Omental fat pad (tissue), 4 donors: ENCODE data around the gene SKIC2. TPM values are rescaled to one million over a fixed set of nuclear protein-coding genes. Genes with fewer than 3 reads are reported as not detected.
A peak's percentile ranks its signal among the peaks of the same experiment; 100 is the strongest.
"Not testable (repeated sequence)": the region's sequence is repeated elsewhere in the genome, so short reads cannot be mapped to it uniquely, and the experiment has no call there.

Experiments used
- ATAC-seq: fragments of 150-250 bp; one replicate; pipeline ENCODE4 v1.9.1; 2016; ENCODE audit warnings: mild to moderate bottlenecking, moderate library complexity; ENCODE audit not compliant: low FRiP score
- DNase-seq: peaks from one replicate; pipeline ENCODE4 v3.0.0-alpha.2; 2019; ENCODE audit warnings: low spot score
- CTCF ChIP-seq, 3 donors: fragments of 450-650 bp; IDR thresholded peaks; one replicate each; pipeline ENCODE4 v1.5.1; 2016 to 2017; ENCODE audit warnings: antibody characterized with exemption in 3 of 3, mild to moderate bottlenecking in 3 of 3, moderate library complexity in 2 of 3
- total RNA-seq, 4 donors: library from RNA; depleted of rRNA; stranded (reverse); fragments of >200 nt; gene quantifications; one replicate each; pipeline ENCODE4 v1.1.0, GENCODE V29; 2016

Gene SKIC2
- total RNA-seq, 4 donors from 2014 or later = 31.3 to 50.8 (median 44.8) TPM

DNA sequence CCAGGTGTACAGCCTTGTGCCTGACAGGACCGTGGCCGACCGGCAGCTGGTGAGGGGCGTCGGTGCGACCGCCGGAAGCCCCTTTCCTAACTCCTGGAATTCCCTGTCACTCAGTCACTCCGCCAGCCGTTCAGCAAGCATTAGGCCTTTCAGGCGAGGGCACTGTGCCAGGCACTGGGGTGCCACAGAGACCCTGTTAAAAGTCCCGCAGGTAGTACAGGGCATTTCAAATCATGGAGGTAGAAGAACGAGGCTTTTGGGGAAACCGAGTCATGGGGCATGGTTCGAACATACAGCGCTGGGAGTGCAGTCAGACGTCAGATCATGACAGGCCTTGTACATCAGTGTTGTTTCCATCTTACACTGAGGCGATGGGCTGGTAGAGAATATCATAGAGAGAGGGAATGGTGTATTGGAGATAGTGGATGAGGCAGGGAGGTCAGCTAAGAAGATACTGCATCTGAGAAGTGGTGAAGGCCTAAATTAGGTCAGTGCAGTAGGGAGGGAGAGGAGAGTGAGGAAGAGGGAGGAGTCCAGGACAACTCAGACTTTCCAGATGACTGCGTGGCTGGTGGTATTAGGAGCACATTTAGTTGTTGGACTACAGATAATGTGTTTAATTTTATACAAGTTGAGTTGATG lies 13.9 kb downstream of the SKIC2 start:
- TF ChIP-seq CTCF (IDR thresholded peaks at IDR 0.05) = no peak
- no peak for DNase-seq
- peak; percentile 23 for ATAC-seq

- not testable (repeated sequence) for ATAC-seq, DNase-seq
These were observed 17.1 kb downstream of the SKIC2 start for GRCh38 chr6:31976065-31976464.

GRCh38 chr6:31977816-31978431 lies 18.9 kb downstream of the SKIC2 start:
- TF ChIP-seq CTCF (IDR thresholded peaks at IDR 0.05) = no peak
- ATAC-seq = no peak
- DNase-seq = no peak

- DNase-seq = no peak
These were observed 19.9 kb downstream of the SKIC2 start for GRCh38 chr6:31978831-31979230.

DNA sequence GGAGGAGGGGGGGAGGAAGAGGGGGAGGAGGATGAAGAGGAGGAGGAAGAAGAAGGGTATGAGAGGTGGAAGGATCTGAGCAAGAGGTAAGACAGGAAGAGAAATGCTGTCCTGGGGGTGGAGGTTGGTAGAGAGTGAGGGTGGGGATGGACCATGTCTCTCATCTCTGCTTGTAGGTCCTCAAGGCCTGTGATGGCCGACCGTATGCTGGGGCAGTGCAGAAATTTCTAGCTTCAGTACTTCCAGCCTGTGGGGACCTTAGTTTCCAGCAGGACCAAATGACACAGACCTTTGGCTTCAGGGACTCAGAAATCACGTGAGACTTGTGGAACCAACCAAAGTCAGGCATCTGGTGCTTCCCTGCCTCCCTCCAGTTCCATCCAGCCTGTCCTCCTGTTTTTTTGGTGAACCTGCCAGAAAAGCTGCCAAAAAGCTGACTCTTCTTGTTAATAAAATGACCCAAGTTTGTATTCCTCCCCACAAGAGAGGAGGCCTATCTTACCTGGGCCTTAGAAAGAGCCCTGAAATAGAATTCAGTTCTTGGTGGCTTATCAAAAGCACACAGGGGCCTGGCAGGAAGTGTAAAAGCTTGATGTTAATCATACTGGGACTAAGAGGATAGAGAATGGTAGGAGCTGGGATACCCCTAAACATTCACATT lies 20.4 kb downstream of the SKIC2 start:
- no peak for DNase-seq
- no peak for ATAC-seq
- TF ChIP-seq CTCF (IDR thresholded peaks at IDR 0.05) = no peak

More at GRCh38 chr6:31978831-31979230, 19.9 kb downstream of the SKIC2 start:
- no peak for TF ChIP-seq CTCF (IDR thresholded peaks at IDR 0.05)
- no peak for ATAC-seq

DNA sequence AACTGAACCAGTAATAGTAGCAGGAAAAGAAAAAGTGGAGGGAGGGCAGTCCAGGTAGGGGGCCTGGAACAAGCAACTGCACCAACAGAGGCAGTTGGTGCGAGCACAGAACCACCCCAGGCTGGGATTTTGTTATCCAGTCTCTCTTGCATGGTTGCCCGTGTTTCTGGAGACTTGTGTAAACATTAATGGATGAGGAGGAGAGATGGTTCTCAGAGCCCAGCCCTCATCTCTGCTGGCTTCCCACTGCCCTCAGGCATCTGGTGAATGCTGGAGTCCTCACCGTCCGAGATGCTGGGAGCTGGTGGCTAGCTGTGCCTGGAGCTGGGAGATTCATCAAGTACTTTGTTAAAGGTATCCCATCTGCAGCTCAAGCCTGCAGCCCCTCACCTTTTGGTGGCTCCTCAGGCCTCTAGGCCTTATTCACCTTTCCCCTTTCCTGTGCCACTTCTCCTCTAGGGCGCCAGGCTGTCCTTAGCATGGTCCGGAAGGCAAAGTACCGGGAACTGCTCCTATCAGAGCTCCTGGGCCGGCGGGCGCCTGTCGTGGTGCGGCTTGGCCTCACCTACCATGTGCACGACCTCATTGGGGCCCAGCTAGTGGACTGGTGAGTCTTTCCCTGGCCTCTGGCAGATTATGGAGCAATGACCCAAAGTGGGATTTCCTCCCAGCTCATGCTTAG lies 21.4 kb downstream of the SKIC2 start:
- DNase-seq, ATAC-seq: not testable (repeated sequence)

DNA sequence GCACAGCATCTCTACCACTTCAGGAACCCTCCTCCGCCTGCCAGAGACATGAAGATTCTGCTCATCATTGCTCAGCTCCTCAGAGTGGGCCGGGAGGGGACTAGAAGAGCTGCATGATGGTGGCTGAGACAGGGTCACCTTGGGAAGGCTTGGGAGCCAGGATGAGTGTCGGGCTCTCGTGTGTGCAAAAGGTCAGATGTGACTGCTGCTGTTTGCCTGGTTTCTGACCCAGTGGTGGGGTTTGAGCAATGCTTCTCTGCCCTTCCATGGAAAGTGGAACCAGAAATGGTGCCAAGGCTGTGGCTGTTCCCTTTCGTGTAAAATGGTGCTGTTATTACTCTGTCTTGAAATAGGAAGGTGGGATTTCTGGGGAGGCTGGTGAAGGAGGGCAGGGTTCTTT lies 22.0 kb downstream of the SKIC2 start:
- DNase-seq, ATAC-seq: not testable (repeated sequence)

DNA sequence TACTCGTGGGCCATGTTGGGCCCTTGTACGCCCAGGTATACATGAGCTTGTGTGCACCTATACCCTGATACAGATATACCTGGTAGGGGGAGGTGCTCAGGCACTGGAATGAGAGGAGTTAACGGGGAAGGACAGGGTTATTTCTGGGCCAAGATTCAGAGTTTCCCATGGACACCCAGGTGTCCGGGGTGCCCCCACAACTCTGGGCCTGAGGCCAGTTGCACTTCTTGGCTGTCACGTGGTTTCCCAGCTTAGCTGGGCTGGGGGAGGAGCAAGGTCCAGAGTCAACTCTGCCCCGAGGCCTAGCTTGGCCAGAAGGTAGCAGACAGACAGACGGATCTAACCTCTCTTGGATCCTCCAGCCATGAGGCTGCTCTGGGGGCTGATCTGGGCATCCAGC lies 22.8 kb downstream of the SKIC2 start, which contains the start of gene C4A:
C4A (plus strand) TSS at position 314 of the 400 bp plus-strand sequence; CDS start at position 365, 51 bp downstream.
- not testable (repeated sequence) for DNase-seq
- peak; percentile 69 for ATAC-seq

GRCh38 chr6:31989363-31989762 lies 30.4 kb downstream of the SKIC2 start:
- not testable (repeated sequence) for DNase-seq, ATAC-seq

DNA sequence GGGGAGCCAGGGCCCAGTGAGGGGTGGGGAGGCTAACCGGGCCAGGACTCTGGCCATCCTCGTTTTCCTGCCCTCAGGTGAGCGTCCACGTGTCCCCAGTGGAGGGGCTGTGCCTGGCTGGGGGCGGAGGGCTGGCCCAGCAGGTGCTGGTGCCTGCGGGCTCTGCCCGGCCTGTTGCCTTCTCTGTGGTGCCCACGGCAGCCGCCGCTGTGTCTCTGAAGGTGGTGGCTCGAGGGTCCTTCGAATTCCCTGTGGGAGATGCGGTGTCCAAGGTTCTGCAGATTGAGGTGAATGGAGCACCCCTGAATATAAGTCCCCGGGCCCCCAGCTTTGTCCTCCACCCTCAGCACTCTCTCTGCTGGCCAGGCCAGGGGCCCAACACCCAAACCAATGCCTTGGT lies 35.4 kb downstream of the SKIC2 start:
- ATAC-seq, DNase-seq: not testable (repeated sequence)

DNA sequence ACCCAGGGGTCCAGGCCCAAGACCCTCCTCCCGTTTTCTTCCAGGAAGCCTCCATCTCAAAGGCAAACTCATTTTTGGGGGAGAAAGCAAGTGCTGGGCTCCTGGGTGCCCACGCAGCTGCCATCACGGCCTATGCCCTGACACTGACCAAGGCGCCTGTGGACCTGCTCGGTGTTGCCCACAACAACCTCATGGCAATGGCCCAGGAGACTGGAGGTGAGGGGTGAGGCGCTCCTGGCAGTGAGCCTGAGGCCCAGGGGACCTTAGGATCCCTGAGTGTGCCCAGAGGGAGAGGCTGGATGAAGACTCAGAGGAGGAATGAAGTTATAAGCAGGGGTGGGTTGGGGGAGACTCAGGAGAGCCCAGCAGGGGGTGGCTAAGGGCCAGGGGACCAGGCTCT lies 37.4 kb downstream of the SKIC2 start:
- not testable (repeated sequence) for DNase-seq, ATAC-seq

- ATAC-seq = peak; percentile 71
These were observed 43.7 kb downstream of the SKIC2 start for GRCh38 chr6:32002546-32003268.

GRCh38 chr6:32003301-32003700 lies 44.3 kb downstream of the SKIC2 start:
- DNase-seq = not testable (repeated sequence)
- peak; percentile 55 for ATAC-seq

More at GRCh38 chr6:32002546-32003268, 43.7 kb downstream of the SKIC2 start:
- DNase-seq = not testable (repeated sequence)
